ENCODE measurements around the gene NCOA3.
A peak's percentile ranks its signal among the peaks of the same experiment; 100 is the strongest.
"Not testable (repeated sequence)": the region's sequence is repeated elsewhere in the genome, so short reads cannot be mapped to it uniquely, and the experiment has no call there.

Gene NCOA3

GRCh38 chr20:47540443-47541354 lies 39.0 kb downstream of the NCOA3 start:
- peak; percentile 29 to 76 (median 60) for DNase-seq

- DNase-seq: no peak
Measured at GRCh38 chr20:47541355-47541922, 39.8 kb downstream of the NCOA3 start.

- DNase-seq: no peak
Measured at GRCh38 chr20:47543006-47543431, 41.3 kb downstream of the NCOA3 start.

- DNase-seq: no peak
Measured at GRCh38 chr20:47544240-47544639, 42.6 kb downstream of the NCOA3 start.

- DNase-seq: no peak
Measured at GRCh38 chr20:47544852-47545251, 43.2 kb downstream of the NCOA3 start.

- no peak for DNase-seq
Measured at GRCh38 chr20:47545499-47545898, 43.8 kb downstream of the NCOA3 start.

GRCh38 chr20:47546184-47547033 lies 44.7 kb downstream of the NCOA3 start:
- DNase-seq: no peak

DNA sequence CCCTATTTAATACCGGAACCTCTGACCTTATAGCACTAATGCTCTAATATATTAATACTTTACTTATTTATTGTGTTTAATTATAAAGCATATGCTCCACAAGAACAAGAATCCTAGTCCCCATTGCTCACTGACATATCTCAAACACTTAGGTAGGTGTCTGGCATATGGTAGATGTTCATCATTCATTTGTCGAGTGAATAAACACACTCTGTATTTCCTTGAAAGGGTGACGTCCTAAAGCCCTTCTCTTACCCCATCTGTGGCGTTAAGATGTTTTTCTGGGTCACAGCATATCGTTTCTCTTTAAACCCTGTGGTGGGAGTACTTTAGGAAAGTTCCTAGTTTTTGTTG lies 45.3 kb downstream of the NCOA3 start:
- no peak for DNase-seq

DNA sequence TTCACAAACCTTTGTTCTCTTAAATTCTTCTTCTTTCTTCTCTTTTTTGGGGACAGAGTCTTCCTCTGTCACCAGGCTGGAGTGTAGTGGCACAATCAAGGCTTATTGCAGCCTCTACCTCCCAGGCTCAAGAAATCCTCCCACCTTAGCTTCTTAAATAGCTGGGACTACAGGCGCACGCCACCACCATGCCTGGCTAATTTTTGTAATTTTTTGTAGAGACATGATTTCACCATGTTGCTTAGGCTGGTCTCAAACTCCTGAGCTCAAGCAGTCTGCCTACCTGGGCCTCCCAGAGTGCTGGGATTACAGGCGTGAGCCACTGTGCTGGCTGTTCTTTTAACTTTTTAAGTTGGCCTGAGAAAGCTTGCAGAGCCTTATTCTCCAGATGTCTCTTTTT lies 48.0 kb downstream of the NCOA3 start:
- DNase-seq: no peak

- DNase-seq: no peak
Measured at GRCh38 chr20:47551222-47551621, 49.5 kb downstream of the NCOA3 start.

- DNase-seq: no peak
Measured at GRCh38 chr20:47551841-47552240, 50.2 kb downstream of the NCOA3 start.

DNA sequence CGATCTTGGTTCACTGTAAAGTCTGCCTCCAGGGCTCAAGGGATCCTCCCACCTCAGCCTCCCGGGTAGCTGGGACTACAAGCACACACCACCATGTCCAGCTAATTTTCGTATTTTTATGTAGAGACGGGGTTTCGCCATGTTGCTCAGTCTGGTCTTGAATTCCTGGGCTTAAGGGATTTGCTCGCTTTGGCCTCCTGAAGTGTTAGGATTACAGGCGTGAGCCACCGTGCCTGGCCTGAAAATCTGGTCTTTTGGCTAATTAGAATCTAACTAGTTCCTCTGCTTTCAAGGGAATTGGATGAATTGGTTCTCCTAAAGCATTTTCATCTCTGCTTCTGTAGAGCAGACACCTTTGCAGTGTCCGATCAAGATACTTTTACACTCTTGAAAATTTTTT lies 51.3 kb downstream of the NCOA3 start:
- DNase-seq: no peak

DNA sequence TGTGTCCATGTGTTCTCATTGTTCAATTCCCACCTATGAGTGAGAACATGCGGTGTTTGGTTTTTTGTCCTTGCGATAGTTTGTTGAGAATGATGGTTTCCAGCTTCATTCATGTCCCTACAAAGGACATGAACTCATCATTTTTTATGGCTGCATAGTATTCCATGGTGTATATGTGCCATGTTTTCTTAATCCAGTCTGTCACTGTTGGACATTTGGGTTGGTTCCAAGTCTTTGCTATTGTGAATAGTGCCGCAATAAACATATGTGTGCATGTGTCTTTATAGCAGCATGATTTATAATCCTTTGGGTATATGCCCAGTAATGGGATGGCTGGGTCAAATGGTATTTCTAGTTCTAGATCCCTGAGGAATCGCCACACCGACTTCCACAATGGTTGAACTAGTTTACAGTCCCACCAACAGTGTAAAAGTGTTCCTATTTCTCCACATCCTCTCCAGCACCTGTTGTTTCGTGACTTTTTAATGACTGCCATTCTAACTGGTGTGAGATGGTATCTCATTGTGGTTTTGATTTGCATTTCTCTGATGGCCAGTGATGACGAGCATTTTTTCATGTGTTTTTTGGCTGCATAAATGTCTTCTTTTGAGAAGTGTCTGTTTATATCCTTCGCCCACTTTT lies 52.0 kb downstream of the NCOA3 start:
- not testable (repeated sequence) for DNase-seq

DNA sequence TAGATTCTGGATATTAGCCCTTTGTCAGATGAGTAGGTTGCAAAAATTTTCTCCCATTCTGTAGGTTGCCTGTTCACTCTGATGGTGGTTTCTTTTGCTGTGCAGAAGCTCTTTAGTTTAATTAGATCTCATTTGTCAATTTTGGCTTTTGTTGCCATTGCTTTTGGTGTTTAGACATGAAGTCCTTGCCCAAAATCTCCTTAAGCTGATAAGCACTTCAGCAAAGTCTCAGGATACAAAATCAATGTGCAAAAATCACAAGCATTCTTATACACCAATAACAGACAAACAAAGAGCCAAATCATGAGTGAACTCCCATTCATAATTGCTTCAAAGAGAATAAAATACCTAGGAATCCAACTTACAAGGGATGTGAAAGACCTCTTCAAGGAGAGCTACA lies 52.6 kb downstream of the NCOA3 start:
- not testable (repeated sequence) for DNase-seq

DNA sequence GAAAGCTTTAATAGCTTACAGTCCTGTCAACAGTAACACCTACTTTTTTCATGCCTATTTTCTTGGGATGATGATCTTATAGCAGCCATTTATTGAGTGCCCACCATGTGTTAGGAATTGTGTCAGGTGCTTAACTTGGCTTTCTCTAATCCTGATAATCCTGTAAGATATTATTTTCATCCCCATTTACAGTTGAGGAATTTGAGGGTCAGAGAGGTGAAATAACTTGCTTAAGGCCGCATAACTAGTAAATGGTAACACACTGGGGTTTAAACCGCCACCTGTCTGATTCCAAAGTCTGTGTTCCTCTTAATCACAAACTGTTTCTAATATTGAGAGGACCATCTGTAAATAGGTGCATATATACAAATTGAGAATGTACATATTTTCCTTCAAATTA lies 55.5 kb downstream of the NCOA3 start:
- DNase-seq: no peak

DNA sequence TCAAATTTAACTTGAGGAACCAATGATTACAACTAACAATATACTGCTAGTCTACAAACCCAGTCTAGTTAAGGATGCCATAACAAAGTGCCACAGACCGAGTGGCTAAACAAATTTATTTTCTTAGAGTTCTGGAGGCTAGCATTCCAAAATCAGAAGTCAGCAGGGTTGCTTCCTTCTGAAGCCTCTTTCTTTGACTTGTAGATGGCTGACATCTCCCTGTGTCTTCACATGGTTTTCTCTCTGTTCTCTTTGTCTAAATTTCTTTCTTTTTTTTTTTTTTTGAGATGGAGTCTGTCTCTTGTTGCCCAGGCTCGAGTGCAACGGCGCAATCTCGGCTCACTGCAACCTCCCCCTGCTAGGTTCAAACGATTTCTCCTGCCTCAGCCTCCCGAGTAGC lies 56.1 kb downstream of the NCOA3 start:
- no peak for DNase-seq

DNA sequence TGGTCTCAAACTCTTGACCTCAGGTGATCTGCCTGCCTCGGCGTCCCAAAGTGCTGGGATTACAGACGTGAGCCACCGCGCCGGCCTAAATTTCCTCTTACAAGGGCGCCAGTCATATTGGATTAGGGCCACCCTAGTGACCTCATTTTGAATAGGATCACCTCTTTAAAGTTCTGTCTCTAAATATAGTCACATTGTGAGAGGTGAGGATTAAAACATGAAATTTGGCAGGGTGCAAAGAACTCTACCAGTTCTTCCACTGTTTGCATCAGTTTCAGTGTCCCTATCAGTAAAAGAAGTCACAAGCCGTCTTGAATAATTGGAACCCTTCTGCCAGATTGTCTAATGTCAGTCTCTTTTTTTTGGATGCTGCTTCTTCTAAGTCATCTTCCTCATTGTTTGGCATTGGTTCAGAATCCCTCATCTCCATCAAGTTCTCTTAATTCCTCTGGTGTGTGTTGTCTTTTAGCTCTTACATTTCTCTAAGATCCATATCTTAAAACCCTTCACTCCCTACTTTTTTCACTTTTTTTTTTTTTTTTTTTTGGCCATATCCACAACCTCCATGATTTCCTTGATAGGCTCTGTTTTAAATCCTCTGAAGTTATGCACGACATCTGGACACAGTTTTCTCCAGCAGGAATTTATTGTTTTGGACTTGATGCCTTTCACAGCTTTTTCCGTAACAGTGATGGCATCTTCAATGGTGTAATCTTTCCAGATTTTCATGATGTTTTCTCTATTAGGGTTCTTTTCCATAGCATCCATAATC lies 56.8 kb downstream of the NCOA3 start:
- no peak for DNase-seq

DNA sequence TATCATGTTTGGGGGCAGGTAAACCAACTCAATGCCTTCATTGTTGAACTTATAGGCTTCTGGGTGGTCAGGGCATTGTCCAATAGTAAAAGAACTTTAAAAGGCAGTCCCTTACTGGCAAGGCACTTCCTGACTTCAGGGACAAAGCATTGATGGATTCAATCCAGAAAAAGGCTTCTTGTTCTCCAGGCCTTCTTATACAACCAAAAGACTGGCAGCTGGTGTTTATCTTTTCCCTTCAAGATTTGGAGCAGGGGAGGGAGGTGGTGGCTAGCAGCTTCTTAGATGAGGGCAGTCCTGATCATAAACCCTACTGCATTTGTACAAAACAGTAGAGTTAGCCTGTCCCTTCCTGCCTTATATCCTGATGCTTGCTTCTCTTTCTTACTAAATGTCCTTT lies 57.5 kb downstream of the NCOA3 start:
- DNase-seq: no peak

DNA sequence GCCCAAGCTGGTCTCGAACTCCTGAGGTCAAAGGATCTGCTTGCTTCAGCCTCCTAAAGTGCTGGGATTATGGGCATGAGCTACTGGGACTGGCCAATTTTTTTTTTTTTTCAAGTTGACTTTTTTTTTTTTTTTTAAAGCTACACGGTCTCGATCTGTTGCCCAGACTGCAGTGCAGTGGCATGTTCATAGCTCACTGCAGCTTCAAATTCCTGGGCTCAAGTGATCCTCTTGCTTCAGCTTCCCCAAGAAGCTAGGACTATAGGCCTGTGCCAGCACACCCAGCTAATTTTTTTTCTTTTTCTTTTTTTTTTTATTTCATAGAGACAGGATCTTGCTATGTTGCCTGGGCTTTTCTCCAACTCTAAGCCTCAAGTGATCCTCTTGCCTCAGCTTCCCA lies 59.5 kb downstream of the NCOA3 start:
- DNase-seq: no peak

- no peak for DNase-seq
Measured at GRCh38 chr20:47561603-47562583, 60.2 kb downstream of the NCOA3 start.

DNA sequence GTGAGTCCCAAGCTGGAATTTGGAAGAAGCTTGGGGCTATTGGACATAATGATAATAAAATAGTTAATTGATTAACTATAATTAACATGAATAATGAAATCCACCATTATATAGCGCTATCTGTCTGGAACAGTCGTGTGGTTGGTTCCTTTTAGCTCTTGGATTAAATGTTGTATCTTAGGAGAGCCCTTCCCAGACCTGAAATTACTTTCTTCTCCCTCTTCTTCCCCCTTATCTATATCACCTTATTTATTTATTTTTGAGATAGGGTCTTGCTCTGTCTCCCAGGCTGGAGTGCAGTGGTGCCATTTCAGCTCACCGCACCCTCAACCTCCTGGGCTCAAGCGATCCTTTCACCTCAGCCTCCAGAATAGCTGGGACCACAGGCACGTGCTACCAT lies 64.6 kb downstream of the NCOA3 start:
- DNase-seq: no peak

All from suppressor macrophage (primary cell).